Left lung (tissue), 10 donors: ENCODE measurements around the gene GOLGA6L22. TPM values are rescaled to one million over a fixed set of nuclear protein-coding genes. Genes with fewer than 3 reads are reported as not detected.
"Not testable (repeated sequence)": the region's sequence is repeated elsewhere in the genome, so short reads cannot be mapped to it uniquely, and the experiment has no call there.

ENCODE experiments used
- ATAC-seq: fragments of 200-7000 bp; cut with Tn5 transposase; one replicate; pipeline ENCODE4 v1.9.1; 2020; ENCODE audit warnings: moderate library complexity
- DNase-seq, 4 donors: peaks; one replicate each; pipeline ENCODE4 v3.0.0-alpha.2; 2013 to 2020
- H3K27ac ChIP-seq, 2 donors: fragments of 200-600 bp; sonication (generic) in 1 of 2; one replicate each; pipeline versions ENCODE4 v1.5.0 to v1.8.0; 2020 to 2021
- H3K27me3 ChIP-seq, 2 donors: fragments of 200-600 bp; sonication (generic) in 1 of 2; one replicate each; pipeline versions ENCODE4 v1.5.0 to v1.8.0; 2020 to 2021
- H3K36me3 ChIP-seq, 2 donors: fragments of 200-600 bp; sonication (generic) in 1 of 2; one replicate each; pipeline versions ENCODE4 v1.5.0 to v1.8.0; 2020 to 2021
- H3K4me1 ChIP-seq, 2 donors: fragments of 200-600 bp; one replicate each; pipeline ENCODE4 v1.8.0; 2021
- H3K4me3 ChIP-seq, 2 donors: fragments of 200-600 bp; sonication (generic) in 1 of 2; one replicate each; pipeline versions ENCODE4 v1.5.0 to v1.8.0; 2020 to 2021; ENCODE audit warnings: mild to moderate bottlenecking in 1 of 2
- H3K9me3 ChIP-seq, 2 donors: fragments of 200-600 bp; sonication (generic) in 1 of 2; one replicate each; pipeline versions ENCODE4 v1.5.0 to v1.8.0; 2020 to 2021
- intact Hi-C, 2 donors: fragments of 100-400 bp; cut with DNase I; formaldehyde crosslinking; loops; one replicate each; pipeline versions ENCODE4 v1.11.2 to v1.14.2; 2022
- polyA plus RNA-seq, 6 donors: library from polyadenylated mRNA; unstranded; fragments of 120-200 nt; gene quantifications; one replicate each; pipeline ENCODE4 v1.2.1, GENCODE V29; 2013; ENCODE audit not compliant: insufficient read length in 6 of 6
- total RNA-seq, 2 donors: library from RNA; stranded (reverse); fragmentation: NEBNext Ultra II Directional; extraction: Animal tissue kit (Norgen Biotek cat#: 25700); gene quantifications; one replicate each; pipeline ENCODE4 v1.2.1, GENCODE V29; 2021
- donor health status: DM: no; HTN: yes; CAD: no.
- donor health status: DM: no; HTN: no; CAD: no.

GOLGA6L22 gene
- total and polyA plus RNA-seq, 8 donors, result 0.04 to 0.08 (median 0.04) TPM; not detected in 5

GRCh38 chr15:22516140-22516539, 57.4 kb downstream of the GOLGA6L22 start:
- H3K4me3 ChIP-seq, H3K27me3 ChIP-seq, DNase-seq, intact Hi-C loops, H3K9me3 ChIP-seq, ATAC-seq, H3K36me3 ChIP-seq, H3K27ac ChIP-seq, H3K4me1 ChIP-seq: not testable (repeated sequence)
